HG02588 (cell line): Measurements from ENCODE around the gene B9D2.
"Not testable (repeated sequence)": the region's sequence is repeated elsewhere in the genome, so short reads cannot be mapped to it uniquely, and the experiment has no call there.

Experiments
- ATAC-seq: cut with Tn5 transposase; IDR thresholded peaks from one replicate; pipeline ENCODE4 v1.9.1; 2021; ENCODE audit warnings: mild to moderate bottlenecking, moderate library complexity; ENCODE audit not compliant: unreplicated experiment

The B9D2 gene, protein sequence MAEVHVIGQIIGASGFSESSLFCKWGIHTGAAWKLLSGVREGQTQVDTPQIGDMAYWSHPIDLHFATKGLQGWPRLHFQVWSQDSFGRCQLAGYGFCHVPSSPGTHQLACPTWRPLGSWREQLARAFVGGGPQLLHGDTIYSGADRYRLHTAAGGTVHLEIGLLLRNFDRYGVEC

DNA sequence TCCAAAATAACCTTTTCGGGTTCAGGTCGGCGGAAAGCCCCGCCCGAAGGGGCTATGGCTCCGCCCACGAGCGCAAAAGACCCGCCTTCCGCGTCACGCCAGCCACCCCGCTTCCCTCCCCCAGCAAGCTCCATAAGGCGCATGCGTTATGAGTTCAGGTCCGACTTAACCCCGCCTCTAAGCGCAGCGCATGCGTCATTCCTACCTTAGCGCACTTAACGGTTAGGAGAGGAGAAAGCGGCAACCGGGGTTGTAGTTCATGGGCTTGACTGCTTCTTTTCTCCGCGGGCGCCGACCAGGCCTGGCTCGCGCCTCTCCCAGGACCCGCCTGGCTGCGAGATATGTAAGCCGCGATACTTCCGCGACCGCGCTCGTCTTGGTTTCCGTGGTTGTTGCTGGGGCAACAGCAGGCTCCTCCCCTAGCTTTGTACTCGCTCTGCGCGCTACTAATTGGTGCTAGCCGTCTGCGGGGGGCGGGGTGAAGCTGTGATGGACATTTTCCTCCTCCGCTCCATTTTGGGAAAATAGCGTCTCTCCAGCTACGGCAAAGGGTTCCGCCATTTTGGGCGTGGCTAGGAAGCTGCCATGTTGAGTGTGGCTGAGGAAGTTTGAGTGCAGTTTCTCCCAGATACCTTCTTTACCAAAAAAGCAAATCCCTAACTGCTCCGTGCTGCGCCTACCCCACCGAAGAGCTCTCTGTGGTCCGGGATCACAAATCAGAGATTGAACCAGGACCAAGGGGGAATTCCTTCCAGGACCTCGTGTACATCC is at the start of gene B9D2:
TSS of gene B9D2 (minus strand) at position 397 of the 771 bp plus-strand sequence. CDS start 630 bp downstream, outside the sequence.
- ATAC-seq: peak; percentile 81

DNA sequence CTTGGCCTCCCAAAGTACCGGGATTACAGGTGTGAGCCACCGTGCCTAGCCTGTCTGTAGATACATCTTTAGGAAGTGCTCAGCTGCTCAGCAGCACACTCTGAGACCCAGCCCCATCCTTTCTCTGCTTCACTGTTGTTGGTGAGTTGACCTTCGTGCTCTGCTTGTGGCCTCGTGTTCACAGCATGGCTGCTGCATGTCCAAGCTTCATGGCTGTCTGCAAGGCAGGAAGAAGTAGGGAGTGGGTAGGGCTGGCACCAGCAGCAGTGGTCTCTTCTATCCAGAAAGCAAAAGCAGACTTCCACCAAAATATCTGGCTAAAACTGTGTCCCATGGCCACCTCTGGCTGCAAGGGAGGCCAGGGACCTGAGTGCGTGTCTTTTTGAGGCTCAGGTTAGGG is 49.0 kb upstream of the B9D2 start:
- ATAC-seq: no peak

DNA sequence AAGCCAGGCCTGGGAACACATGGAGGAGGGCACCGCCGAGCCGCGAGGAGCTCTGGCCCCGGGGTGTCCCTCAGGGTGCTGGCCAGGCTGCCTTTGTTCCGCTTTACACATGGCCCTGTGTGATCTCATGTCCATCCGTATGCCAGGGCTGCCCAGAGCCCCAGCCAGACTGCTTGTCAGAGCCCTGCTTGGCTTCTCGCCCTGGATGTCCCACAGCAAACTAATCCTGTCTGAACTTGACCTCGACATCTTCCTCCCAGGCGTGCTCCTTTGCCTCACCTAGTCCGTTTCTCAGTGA is 48.0 kb upstream of the B9D2 start:
- ATAC-seq: no peak

DNA sequence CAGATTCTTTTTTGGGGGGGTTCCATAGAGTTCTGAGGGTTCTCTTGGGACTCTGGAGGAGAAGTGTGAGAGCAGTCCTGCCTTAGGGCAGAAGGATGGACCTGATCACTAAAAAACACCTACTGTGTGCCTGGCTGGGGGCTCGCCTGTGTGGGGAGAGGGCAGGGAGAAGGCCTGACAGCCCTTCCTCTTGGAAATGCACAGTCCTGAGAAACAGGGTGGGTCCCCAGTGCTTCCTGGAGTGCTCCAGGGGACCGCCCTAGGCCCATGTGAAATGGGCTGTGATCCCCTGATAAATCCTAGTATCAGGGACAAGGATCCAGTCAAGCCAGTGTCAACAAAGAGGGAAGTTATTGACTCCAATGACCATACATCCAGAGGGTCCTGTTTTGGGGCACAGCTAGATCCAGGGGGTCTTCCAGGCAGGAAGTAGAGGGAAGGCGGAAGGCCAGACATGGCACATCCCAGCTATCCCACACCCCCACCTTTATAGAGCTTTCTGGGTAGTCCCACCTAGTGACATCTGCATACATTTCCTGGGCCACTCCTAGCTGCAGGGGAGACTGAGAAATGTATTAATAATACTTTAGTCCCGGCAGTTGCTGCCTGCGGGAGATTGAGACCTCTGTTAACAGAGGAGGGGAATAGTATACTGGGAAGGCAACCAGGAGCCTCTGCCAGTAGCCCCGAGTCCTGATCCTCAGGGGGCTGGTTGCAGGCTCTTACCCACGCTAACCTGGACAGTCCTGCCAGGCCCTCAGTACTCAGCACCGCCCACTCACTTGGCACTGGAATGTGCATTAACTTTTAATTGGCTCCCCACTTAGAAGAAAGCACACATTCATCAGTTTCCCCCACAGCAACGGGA is 47.4 kb upstream of the B9D2 start:
- no peak for ATAC-seq

DNA sequence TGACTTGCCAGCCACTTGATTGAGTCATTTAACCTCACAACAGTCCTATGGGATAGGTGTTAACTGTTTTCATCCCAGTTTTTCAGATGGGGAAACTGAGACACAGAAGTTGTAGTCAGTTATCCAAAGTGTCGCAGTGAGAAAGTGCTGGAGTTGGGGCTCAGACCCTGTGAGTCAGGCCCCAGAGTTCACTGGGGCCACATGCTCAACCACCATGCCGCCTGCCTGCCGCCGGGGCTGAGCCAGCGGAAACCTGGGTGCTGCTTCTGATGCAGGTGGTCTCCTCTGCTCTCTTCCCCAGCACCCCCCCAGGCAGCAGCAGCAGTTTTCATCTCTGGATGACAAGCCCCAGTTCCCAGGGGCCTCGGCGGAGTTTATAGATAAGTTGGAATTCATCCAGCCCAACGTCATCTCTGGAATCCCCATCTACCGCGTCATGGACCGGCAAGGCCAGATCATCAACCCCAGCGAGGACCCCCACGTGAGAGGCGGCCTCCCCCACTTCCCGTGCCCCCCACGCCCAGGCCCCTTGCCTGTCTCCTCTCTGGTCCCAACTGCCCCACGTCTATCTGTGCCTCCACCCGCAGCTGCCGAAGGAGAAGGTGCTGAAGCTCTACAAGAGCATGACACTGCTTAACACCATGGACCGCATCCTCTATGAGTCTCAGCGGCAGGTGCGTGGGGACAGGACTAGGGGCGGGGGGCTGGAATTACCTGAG is 46.5 kb upstream of the B9D2 start:
- ATAC-seq: no peak

DNA sequence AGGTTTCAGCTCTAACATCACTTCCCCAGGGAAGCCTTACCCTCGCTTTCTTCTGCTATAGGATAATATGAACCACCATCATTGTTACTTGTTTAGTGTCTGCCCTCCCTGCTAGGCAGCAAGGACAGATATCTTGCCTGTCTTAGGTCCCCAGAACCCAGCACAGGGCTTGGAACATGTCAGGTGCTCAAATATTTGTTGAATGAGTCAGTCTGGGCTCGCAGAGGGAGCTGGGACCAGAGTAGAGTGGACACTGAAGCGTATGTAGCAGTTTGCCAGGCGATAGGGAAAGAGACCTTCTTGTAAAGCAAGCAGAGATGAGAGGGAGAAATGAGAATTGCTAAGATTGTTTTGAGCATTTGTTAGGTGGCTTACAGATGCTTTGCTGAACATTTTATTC is 45.3 kb upstream of the B9D2 start:
- ATAC-seq: no peak

DNA sequence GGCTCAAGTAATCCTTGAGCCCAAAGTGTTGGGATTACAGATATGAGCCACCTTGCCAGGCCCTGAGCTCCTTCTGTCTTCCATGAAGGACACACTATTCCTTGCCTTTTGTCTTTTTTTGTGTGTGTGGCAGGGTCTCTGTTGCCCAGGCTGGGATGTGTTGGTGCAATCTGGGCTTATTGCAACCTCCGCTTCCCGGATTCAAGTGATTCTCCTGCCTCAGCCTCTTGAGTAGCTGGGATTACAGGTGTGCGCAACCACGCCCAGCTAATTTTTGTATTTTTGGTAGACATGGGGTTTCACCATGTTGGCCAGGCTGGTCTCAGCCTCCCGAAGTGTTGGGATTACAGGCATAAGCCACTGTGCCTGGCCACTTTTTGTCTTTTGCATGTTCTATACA is 44.9 kb upstream of the B9D2 start:
- ATAC-seq: not testable (repeated sequence)

DNA sequence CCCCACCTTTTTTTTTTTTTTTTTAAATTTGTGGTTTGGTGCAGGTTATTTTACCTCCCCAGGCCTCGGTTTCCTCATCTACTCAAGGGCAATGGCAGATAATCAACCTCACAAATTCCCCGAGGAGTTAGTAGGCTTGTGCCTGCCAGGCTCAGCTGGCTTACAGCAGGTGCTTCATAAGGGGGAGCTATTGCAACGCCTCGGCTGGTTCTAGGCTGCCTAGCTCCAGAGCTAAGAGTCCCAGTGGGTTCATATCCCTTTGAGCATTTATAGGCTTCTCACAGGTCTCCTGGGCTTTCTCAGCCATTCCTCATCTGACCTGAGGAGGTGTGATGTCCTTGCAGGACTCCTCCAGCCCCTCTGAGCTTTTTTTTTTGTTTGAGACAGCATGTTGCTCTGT is 44.3 kb upstream of the B9D2 start:
- ATAC-seq: no peak

DNA sequence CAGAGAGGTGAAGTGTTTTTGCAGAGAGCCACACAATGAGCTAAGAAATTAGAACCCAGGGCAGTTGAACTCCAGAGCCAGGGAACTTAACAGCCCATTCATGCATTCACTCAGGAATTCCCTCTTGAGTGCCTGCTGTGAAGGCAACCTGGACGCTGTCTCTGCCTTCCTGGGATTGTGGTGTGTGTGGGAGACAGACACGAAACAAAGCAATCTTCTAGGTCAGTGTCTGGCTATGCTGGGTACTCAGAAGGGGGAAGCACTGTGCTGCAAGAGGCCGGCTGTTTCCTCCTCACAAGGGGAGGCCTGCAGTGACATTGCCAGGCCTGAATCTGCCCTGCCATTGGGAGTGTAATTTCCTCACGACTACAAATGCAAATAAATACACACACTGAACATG is 43.3 kb upstream of the B9D2 start:
- no peak for ATAC-seq

DNA sequence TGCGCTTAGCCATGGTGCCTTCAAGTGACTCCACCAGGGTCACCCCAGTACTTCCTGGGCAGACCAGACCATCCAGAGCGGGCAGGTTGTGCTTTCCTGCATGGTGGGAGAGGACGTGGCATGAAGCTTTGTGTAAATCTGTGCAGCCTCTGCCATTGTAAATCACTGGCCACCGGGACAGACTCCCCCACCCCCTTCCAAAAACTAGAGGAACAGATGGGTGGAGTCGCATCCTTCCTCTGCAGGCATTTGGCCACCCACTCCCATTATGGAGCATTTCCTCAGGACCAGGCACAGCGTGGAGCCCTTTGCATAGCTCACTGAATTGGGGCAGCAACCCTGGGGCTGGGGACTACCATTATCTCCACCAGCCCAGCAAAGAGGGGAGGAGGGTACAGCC is 41.8 kb upstream of the B9D2 start:
- ATAC-seq: no peak

DNA sequence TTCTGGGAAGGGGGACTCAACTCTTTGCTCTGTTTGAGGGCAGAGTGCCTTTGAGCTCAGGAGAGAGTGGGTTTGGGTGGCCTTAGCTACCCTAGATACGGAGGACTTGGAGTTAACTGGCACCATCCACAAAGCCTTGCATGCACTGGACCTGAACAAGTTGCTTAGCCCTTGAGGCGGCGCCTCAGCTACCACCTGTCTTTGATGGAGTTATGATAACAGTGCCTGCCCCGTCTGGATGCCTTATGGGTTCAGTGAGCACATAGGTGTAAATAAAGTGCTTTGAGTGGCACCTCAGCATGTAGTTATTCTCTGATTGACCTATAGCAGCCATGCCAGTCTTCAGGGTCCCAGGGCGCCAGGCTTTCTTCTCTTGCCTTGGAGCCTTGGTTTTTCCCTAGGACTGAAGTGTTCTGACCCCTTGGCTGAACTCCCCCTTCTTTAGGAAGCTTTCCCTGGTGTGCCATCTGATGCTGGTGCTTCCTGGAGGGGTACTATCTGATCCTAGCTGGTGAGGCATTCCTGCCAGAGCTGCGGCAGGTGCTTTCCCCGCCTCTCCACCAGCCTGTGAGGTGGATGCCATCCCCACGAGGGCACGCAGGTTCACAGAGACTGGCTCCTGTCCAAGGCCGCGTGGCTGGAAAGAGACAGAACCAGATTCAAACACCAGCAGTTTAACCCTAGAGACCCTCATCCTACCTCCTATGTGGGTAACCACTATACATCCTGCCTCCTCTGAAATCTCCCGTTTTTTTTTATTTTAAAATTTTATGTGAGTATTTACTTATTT is 39.4 kb upstream of the B9D2 start:
- no peak for ATAC-seq

DNA sequence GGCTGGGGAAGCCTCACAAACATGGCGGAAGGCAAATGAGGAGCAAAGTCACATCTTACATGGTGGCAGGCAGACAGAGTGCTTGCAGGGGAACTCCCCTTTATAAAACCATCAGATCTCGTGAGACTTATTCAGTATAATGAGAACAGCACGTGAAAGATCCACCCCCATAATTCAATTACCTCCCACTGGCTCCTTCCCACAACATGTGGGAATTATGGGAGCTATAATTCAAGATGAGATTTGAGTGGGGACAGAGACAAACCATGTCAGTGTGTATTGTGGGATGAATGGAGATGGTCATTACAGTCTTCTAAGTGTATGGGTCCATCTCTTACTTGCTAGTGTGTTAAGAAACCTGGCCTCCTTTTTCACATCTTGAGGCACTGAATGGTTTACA is 38.1 kb upstream of the B9D2 start:
- no peak for ATAC-seq

DNA sequence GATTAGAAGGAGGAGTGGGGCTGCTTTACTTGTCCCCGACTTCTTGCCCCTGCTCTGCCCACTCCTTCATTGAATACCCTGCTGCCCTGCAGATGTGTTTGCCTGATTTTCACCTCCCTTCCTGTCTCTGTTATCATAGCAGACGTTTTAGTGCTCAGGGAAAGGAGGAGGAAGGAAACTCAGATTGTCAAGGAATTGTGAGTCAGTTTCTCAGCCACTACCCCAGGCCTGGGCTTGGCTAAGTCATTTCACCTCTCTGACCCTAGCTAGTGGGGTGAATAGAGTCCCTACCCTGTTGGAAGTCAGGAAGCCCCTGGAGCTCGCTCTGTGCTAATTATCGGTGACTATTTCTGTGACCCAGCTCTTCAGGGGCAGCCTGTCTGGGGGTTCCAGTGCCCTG is 37.5 kb upstream of the B9D2 start:
- ATAC-seq: no peak

DNA sequence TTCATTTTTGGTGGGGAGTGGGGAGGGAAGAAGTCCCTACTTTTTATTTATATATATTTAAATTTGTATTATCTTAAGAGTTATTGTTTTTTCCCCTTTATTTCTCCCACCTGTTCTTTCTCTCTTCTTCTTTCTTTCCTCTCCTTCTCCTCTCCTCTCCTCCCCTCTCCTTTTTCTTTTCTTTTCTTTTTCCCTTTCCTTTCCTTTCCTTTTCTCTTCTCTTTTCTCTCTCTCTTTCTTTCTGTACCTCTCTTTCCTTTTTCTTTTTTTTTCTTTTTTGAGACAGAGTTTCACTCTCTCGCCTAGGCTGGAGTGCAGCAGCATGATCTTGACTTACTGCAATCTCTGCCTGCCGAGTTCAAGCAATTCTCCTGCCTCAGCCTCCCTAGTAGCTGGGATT is 35.6 kb upstream of the B9D2 start:
- ATAC-seq: no peak

DNA sequence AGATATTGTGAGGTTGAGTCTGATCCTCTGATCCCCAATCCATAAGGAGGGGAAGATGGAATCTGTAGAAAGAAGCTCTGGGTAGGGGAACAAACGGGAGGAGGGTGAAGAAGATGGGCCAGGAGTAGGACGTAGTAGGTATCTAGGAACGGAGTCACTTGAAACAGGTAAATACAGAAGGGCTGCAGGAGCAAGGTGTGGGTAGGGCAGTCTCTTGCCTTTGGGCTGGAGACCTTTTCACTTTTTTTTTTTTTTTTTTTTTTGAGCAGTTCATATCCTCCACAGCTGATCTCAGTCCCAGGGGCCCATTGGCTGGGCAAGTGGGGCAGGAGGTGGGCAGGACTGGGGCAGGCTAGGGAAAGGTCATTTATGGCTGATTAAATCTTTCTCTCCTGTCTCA is 35.1 kb upstream of the B9D2 start:
- ATAC-seq: no peak

DNA sequence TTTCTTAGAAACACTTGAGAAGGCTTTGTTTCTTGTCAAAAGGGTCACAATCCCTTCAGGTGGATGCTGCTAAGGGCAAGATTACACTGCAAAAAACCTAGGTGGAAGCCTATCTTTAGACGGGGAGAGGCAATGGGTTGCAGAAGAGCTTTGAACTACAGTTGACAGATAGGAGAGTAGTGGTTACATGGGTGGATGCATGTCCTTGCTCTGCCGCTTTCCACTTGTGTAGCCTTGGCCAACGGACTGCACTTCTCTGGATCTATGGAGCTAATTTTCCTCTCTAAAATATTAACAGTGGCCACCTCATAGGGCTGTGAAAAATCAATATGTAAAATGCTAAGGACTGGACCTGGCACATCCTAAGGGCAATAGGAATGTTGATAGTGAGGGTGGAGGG is 34.6 kb upstream of the B9D2 start:
- ATAC-seq: no peak

DNA sequence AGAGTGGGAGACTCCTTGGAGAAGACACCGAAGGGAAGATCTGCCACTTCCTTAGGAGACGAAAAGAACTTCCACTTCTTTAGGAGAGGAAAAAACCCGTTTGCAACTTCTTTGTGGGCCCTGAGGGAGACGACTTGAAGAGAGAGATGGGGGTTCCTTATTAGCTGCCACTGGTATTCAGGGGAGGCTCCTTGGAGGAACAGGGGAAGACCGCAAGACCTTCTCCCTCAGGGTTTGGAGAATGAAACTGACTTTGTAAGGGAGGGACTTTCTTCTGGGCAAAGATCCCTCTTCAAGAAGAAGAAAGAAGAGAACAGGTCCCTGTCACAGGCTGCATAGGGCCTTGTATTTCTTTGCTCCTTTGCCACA is 34.1 kb upstream of the B9D2 start:
- ATAC-seq: no peak

DNA sequence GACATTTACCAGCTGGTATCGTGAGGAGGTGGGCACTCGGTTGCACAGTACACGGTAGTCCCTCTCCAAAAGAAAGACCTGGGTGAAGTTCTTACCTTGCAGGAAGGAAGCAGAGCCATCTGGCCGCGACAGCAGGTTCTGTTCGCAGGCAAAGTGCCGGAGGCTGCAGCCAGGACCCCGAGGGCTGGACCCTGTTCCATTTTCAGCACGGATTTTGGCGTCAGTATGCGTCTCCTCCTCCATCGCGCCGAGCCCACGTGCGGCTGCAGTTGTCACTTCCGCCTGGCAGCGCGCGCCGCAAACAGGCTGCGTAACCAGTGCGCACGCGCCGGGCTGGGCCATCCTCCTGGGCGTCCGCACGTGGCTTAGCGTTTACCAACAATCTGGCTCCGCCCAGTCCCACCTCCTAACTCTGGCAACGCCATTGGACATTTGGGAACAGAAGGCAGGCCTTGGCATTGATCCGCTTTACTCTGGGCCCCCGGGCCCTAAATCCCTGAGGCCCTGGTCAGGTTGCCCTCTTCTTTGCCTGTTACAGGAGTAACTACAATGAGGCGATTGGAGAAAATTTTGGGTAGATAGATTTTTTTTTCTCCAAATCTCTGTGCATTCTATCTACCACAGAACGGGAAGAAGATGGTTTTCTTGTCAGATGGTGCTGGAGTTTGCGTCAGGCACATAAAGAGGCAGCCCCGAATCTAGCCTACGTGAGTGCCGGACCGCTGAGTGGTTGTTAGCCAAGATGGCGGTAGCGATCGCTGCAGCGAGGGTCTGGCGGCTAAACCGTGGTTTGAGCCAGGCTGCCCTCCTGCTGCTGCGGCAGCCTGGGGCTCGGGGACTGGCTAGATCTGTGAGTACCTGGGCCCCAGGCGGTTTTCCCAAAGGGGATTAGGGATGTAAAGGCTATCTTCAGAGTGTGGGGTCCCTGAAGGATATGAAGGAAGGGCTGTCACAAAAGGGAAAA is 33.4 kb upstream of the B9D2 start, which contains the start of the genes BCKDHA and EXOSC5:
TSS of gene BCKDHA (plus strand) at position 733 of the 964 bp plus-strand sequence. CDS start at position 743, 10 bp downstream.
TSS of gene EXOSC5 (minus strand) at position 274 of the 964 bp plus-strand sequence. CDS start at position 243, 31 bp downstream.
- ATAC-seq: peak; percentile 91

DNA sequence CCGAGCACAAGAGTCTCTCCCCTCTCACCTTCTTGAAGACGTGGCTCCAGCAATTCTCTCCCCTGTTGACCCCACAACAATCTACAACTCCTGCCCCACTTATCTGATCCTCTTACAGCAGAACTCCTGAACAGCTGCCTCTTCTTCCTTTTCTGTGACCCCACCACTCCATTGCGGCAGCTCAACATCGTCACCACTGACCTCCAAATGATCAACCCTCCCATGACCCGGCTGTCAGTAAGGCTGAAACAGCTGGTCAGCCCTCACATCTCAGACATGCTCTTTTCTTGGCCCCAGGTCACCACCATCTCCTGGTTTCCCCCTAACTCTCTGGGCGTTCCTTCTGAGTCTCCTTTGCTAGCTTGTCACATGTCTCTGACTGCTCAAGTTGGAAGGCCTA is 31.4 kb upstream of the B9D2 start:
- ATAC-seq: no peak
